Muscle layer of colon (tissue), 2 donors: ENCODE measurements around the gene TRPV4.
"Not testable (repeated sequence)": the region's sequence is repeated elsewhere in the genome, so short reads cannot be mapped to it uniquely, and the experiment has no call there.

Experiments
- H3K27ac ChIP-seq: one replicate; pipeline ENCODE4 v1.7.0; 2013; ENCODE audit warnings: low read depth, mild to moderate bottlenecking, low read length, moderate library complexity
- H3K27me3 ChIP-seq, 2 donors: one replicate each; pipeline ENCODE4 v1.7.0; 2013; ENCODE audit warnings: low read length in 2 of 2, mild to moderate bottlenecking in 2 of 2; ENCODE audit not compliant: insufficient read depth in 2 of 2, control insufficient read depth in 1 of 2
- H3K36me3 ChIP-seq: one replicate; pipeline ENCODE4 v1.7.0; 2013; ENCODE audit warnings: mild to moderate bottlenecking, low read length; ENCODE audit not compliant: insufficient read depth
- H3K4me1 ChIP-seq: one replicate; pipeline ENCODE4 v1.7.0; 2013; ENCODE audit warnings: mild to moderate bottlenecking, low read length; ENCODE audit not compliant: insufficient read depth
- H3K4me3 ChIP-seq, 2 donors: one replicate each; pipeline ENCODE4 v1.7.0; 2013; ENCODE audit warnings: low read length in 2 of 2, low read depth in 1 of 2, mild to moderate bottlenecking in 1 of 2, moderate library complexity in 1 of 2
- H3K9ac ChIP-seq: one replicate; pipeline ENCODE4 v1.7.0; 2013; ENCODE audit warnings: low read length
- H3K9me3 ChIP-seq: one replicate; pipeline ENCODE4 v1.7.0; 2013; ENCODE audit warnings: mild to moderate bottlenecking, low read length
- donor health status: abdominal sarcoma.
- donor health status: Adenocarcinoma of cecum.

TRPV4 gene

GRCh38 chr12:109873653-109874052 is 40.5 kb upstream of the TRPV4 start:
- H3K9ac ChIP-seq = no peak overlapping the region
- H3K9me3 ChIP-seq = no peaks in the 10 kb centered on the region
- peaks cover 11% of the 10 kb centered on the region for H3K36me3 ChIP-seq
- no peak overlapping the region for H3K4me3 ChIP-seq
- peaks cover 10% of the 10 kb centered on the region for H3K4me1 ChIP-seq
- H3K27ac ChIP-seq = no peak overlapping the region
- no peaks in the 10 kb centered on the region for H3K27me3 ChIP-seq

GRCh38 chr12:109871668-109872314 is 38.6 kb upstream of the TRPV4 start:
- Histone ChIP-seq H3K9ac (no peak overlapping the region), H3K4me3 (no peak overlapping the region), H3K9me3 (no peaks in the 10 kb centered on the region), H3K4me1 (no peaks in the 10 kb centered on the region), H3K36me3 (peaks cover 11% of the 10 kb centered on the region), H3K27ac (no peak overlapping the region), H3K27me3 (no peaks in the 10 kb centered on the region)

- H3K27ac ChIP-seq = no peak overlapping the region
Measured at GRCh38 chr12:109870648-109871047, 37.5 kb upstream of the TRPV4 start.

DNA sequence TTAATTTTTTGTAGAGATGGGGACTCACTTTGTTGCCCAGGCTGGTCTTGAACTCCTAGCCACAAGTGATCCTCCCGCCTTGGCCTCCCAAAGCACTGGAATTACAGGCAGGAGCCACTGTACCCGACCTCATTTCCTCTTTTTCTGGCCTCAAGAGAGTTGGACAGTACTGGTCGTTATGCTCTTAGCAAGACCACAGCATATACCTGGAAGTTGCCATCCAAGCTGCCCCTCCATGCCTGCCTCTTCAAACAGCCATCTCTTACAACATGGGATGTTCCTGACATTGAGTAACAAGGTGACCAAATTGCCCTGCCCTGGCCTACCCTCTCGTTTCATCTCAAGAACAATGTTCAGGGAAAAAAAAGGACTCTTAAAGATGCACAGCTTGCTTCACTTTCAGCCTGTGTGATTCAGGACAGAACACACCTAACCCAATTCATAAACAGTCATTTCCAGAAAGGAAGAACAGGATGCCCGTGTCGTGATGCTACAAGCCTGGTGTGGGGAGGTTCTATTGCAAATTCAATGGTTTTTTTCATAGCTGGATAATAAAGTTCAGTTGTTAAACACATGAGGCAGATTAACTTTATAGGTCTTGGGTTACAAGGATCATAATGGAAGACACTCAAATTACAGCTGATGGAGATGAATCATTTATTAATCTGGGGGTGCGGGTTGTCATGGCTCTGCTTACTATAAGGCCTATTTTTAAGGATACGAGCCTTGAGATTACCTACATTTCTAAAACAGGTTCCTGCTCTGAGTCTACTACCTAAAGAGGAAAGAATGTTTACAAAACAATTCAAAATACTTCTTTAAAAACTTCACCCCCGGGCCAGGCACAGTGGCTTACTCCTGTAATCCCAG is 35.2 kb upstream of the TRPV4 start:
- Histone ChIP-seq H3K4me3 (no peak overlapping the region), H3K9me3 (no peaks in the 10 kb centered on the region), H3K36me3 (peaks cover 11% of the 10 kb centered on the region), H3K9ac (no peak overlapping the region), H3K4me1 (no peaks in the 10 kb centered on the region), H3K27ac (no peak overlapping the region), H3K27me3 (no peaks in the 10 kb centered on the region)

More at GRCh38 chr12:109870648-109871047, 37.5 kb upstream of the TRPV4 start:
- no peak overlapping the region for H3K9ac ChIP-seq
- H3K36me3 ChIP-seq = peaks cover 11% of the 10 kb centered on the region
- no peaks in the 10 kb centered on the region for H3K4me1 ChIP-seq
- H3K9me3 ChIP-seq = no peaks in the 10 kb centered on the region
- H3K4me3 ChIP-seq = no peak overlapping the region
- no peaks in the 10 kb centered on the region for H3K27me3 ChIP-seq

GRCh38 chr12:109864916-109865315 is 31.7 kb upstream of the TRPV4 start:
- H3K9ac ChIP-seq = no peak overlapping the region
- no peak overlapping the region for H3K4me3 ChIP-seq
- no peak overlapping the region for H3K27ac ChIP-seq

DNA sequence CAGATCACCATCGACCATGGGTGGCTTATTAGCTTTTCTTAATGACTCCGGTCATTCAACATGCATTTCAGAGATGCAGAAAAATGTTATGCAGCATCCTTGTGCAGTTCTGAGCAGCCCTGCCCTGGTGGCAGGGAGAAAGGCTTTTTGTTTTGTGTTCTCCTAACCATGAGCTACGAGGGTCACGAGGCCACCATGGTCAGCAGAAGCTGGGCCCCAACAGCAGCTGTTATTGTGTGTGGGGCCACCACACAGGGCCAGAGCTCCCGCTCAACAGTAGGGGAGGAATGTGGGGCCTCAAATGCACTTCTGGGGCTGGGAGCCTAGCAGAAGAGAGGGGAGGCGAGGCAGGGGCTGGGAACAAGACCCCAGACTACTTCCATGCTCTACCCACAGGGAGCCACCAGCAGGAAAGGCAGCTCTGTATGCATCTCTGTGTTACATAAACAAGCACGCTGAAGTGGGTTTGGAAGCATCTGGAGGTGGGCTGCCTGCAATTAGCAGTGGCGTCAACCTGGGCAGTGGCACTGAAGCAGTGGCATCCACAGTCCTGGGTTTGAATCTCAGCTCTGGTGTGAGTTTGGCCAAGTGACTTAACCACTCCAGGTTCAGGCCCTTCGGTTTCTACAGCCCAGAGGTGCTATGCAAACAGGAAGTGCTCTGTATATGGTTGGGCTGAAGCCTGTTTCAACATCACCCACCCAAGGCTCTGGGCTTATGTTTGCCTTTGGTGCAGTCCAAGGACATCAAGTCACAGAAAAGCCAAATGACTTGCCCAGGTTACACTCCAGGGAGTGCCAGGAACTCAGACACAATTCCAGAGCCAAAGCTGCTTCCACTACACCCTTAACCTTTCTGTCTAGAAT is 30.9 kb upstream of the TRPV4 start:
- no peak overlapping the region for H3K4me3 ChIP-seq
- H3K4me1 ChIP-seq = no peaks in the 10 kb centered on the region
- H3K9me3 ChIP-seq = no peaks in the 10 kb centered on the region
- H3K36me3 ChIP-seq = no peaks in the 10 kb centered on the region
- no peak overlapping the region for H3K27ac ChIP-seq
- no peaks in the 10 kb centered on the region for H3K27me3 ChIP-seq
- no peak overlapping the region for H3K9ac ChIP-seq

More at GRCh38 chr12:109864916-109865315, 31.7 kb upstream of the TRPV4 start:
- H3K36me3 ChIP-seq = no peaks in the 10 kb centered on the region
- no peaks in the 10 kb centered on the region for H3K4me1 ChIP-seq
- no peaks in the 10 kb centered on the region for H3K9me3 ChIP-seq
- no peaks in the 10 kb centered on the region for H3K27me3 ChIP-seq

GRCh38 chr12:109862491-109862890 is 29.3 kb upstream of the TRPV4 start:
- not testable (repeated sequence) for H3K4me3 ChIP-seq, H3K27me3 ChIP-seq, H3K9me3 ChIP-seq, H3K4me1 ChIP-seq, H3K27ac ChIP-seq, H3K9ac ChIP-seq
- peaks cover 13% of the 10 kb centered on the region for H3K36me3 ChIP-seq

- Histone ChIP-seq H3K9me3 (no peaks in the 10 kb centered on the region), H3K4me3 (no peak overlapping the region), H3K27ac (no peak overlapping the region), H3K9ac (no peak overlapping the region), H3K4me1 (no peaks in the 10 kb centered on the region), H3K27me3 (no peaks in the 10 kb centered on the region), H3K36me3 (peaks cover 16% of the 10 kb centered on the region)
Measured at GRCh38 chr12:109861689-109862314, 28.6 kb upstream of the TRPV4 start.

GRCh38 chr12:109860977-109861376 is 27.8 kb upstream of the TRPV4 start:
- Histone ChIP-seq H3K9me3 (no peaks in the 10 kb centered on the region), H3K27me3 (no peaks in the 10 kb centered on the region), H3K4me1 (no peaks in the 10 kb centered on the region), H3K27ac (no peak overlapping the region), H3K4me3 (no peak overlapping the region), H3K36me3 (peaks cover 16% of the 10 kb centered on the region), H3K9ac (no peak overlapping the region)

DNA sequence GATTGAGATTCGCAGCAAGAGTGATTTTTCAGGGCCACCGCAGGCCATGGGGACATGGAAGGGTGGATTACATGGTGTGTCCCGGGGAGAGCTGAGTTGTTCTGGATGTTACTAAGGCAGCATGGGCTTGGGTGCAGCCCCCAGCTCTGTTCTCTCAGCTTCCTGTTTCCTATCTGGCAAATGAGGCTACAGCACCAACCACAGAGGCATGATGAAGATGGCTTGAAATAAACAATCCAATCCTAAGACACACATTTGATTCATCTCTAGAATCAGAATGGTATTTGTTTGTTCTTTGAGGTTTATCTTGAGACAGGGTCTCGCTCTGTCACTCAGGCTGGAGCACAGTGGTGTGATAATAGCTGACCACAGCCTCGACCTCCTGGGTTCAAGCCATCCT is 25.6 kb upstream of the TRPV4 start:
- H3K27ac ChIP-seq = no peak overlapping the region
- no peaks in the 10 kb centered on the region for H3K9me3 ChIP-seq
- H3K4me3 ChIP-seq = no peak overlapping the region
- H3K9ac ChIP-seq = no peak overlapping the region
- H3K36me3 ChIP-seq = peaks cover 26% of the 10 kb centered on the region
- H3K4me1 ChIP-seq = no peaks in the 10 kb centered on the region
- no peaks in the 10 kb centered on the region for H3K27me3 ChIP-seq

GRCh38 chr12:109857715-109858114 is 24.5 kb upstream of the TRPV4 start:
- no peaks in the 10 kb centered on the region for H3K27me3 ChIP-seq
- H3K9me3 ChIP-seq = no peaks in the 10 kb centered on the region
- no peak overlapping the region for H3K27ac ChIP-seq
- H3K9ac ChIP-seq = no peak overlapping the region
- H3K36me3 ChIP-seq = peaks cover 27% of the 10 kb centered on the region
- H3K4me1 ChIP-seq = no peaks in the 10 kb centered on the region
- H3K4me3 ChIP-seq = no peak overlapping the region
